IMR-90 (cell line): ENCODE results near the gene KCNN4. TPM values are rescaled to one million over a fixed set of nuclear protein-coding genes. Genes with fewer than 3 reads are reported as not detected.

Experiments used
- ATAC-seq: fragments of 200-7000 bp; cut with Tn5 transposase; 2 replicates; pipeline ENCODE4 v1.9.1; 2020; ENCODE audit warnings: low read depth, mild to moderate bottlenecking, moderate library complexity
- BruUV-seq: library from RNA; stranded (reverse); fragments of 400-500 nt; replicated peaks from 2 replicates; lab custom pipeline; 2021; lab: Mats Ljungman, UMichigan
- CTCF ChIA-PET: fragments of 300-600 bp; formaldehyde crosslinking; extraction: SDS; loops from one replicate; lab custom pipeline; 2021; ENCODE audit warnings: antibody characterized with exemption; lab: Yijun Ruan, JAX
- POLR2A ChIA-PET: fragments of 300-600 bp; sonication (Branson Sonifier 250); formaldehyde crosslinking; loops from one replicate; lab custom pipeline; 2022; ENCODE audit warnings: antibody characterized with exemption; ENCODE audit not compliant: unreplicated experiment; lab: Charles Lee
- DNase-seq: peaks from one replicate; pipeline ENCODE4 v3.0.0; 2013
- H2AFZ ChIP-seq: replicated peaks from 2 replicates; pipeline ENCODE3; 2013; ENCODE audit warnings: low read length, mild to moderate bottlenecking; ENCODE audit not compliant: poor library complexity
- H2AK5ac ChIP-seq: 2 replicates; pipeline ENCODE4 v1.6.1; 2013; ENCODE audit warnings: low read depth, low read length, inconsistent platforms
- H2AK9ac ChIP-seq: replicated peaks from 2 replicates; pipeline ENCODE3; 2013; ENCODE audit warnings: mild to moderate bottlenecking, low read depth, low read length, moderate library complexity; ENCODE audit not compliant: poor library complexity
- H2BK120ac ChIP-seq: 2 replicates; pipeline ENCODE4 v1.6.1; 2013; ENCODE audit warnings: low read depth, low read length, inconsistent platforms
- H2BK15ac ChIP-seq: 3 replicates; pipeline ENCODE4 v1.6.1; 2013; ENCODE audit warnings: low read depth, low read length, inconsistent platforms
- H2BK20ac ChIP-seq: 2 replicates; pipeline ENCODE4 v1.6.1; 2013; ENCODE audit warnings: low read depth, mild to moderate bottlenecking, inconsistent platforms, low read length, moderate library complexity
- H2BK5ac ChIP-seq: 2 replicates; pipeline ENCODE4 v1.6.1; 2013; ENCODE audit warnings: mild to moderate bottlenecking, low read depth, low read length, inconsistent platforms; ENCODE audit not compliant: poor library complexity, severe bottlenecking
- H3K14ac ChIP-seq: replicated peaks from 2 replicates; pipeline ENCODE4 v1.6.1; 2013; ENCODE audit warnings: low read depth, low read length, inconsistent platforms
- H3K18ac ChIP-seq: 2 replicates; pipeline ENCODE4 v1.6.1; 2013; ENCODE audit warnings: low read depth, low read length, control low read depth
- H3K23ac ChIP-seq: 2 replicates; pipeline ENCODE4 v1.6.1; 2013; ENCODE audit warnings: low read depth, low read length, inconsistent platforms
- H3K27ac ChIP-seq: 2 replicates; pipeline ENCODE4 v1.5.1; 2013; ENCODE audit warnings: mild to moderate bottlenecking, control low read depth, low read length; ENCODE audit not compliant: insufficient read depth
- H3K27me3 ChIP-seq: 2 replicates; pipeline ENCODE4 v1.6.1; 2013; ENCODE audit warnings: low read length; ENCODE audit not compliant: control insufficient read depth, insufficient read depth
- H3K36me3 ChIP-seq: 2 replicates; pipeline ENCODE4 v1.6.1; 2013; ENCODE audit warnings: low read length, mixed read lengths; ENCODE audit not compliant: control insufficient read depth, insufficient read depth
- H3K4ac ChIP-seq: 2 replicates; pipeline ENCODE4 v1.6.1; 2013; ENCODE audit warnings: low read depth, low read length, inconsistent platforms
- H3K4me1 ChIP-seq: 2 replicates; pipeline ENCODE4 v1.6.1; 2013; ENCODE audit warnings: low read length, mixed read lengths; ENCODE audit not compliant: control insufficient read depth, insufficient read depth
- H3K4me2 ChIP-seq: 2 replicates; pipeline ENCODE4 v1.6.1; 2013; ENCODE audit warnings: low read depth, mild to moderate bottlenecking, control low read depth, low read length, moderate library complexity
- H3K4me3 ChIP-seq: 2 replicates; pipeline ENCODE4 v1.5.1; 2013; ENCODE audit warnings: low read depth, mild to moderate bottlenecking, control low read depth, low read length, moderate library complexity; ENCODE audit not compliant: insufficient read depth
- H3K56ac ChIP-seq: 2 replicates; pipeline ENCODE4 v1.6.1; 2013; ENCODE audit warnings: low read length, inconsistent platforms; ENCODE audit not compliant: insufficient read depth; ENCODE audit errors: extremely low read depth
- H3K79me1 ChIP-seq, 2 experiments: 2 replicates each; pipeline ENCODE4 v1.6.1; 2013; ENCODE audit warnings: low read length in 2 of 2, inconsistent platforms in 1 of 2, low read depth in 1 of 2
- H3K9ac ChIP-seq: 2 replicates; pipeline ENCODE4 v1.6.1; 2013; ENCODE audit warnings: low read depth, low read length, control low read depth
- H3K9me1 ChIP-seq: 2 replicates; pipeline ENCODE4 v1.6.1; 2013; ENCODE audit warnings: low read length, inconsistent platforms; ENCODE audit not compliant: insufficient read depth
- H3K9me3 ChIP-seq: 2 replicates; pipeline ENCODE4 v1.6.1; 2013; ENCODE audit warnings: low read length; ENCODE audit not compliant: control insufficient read depth, insufficient read depth
- H4K20me1 ChIP-seq: 2 replicates; pipeline ENCODE4 v1.6.1; 2013; ENCODE audit warnings: low read length, inconsistent platforms; ENCODE audit not compliant: insufficient read depth
- H4K5ac ChIP-seq: 2 replicates; pipeline ENCODE4 v1.6.1; 2013; ENCODE audit warnings: mild to moderate bottlenecking, low read depth, low read length, control low read depth
- H4K8ac ChIP-seq, 2 experiments: 2 replicates each; pipeline ENCODE4 v1.6.1; 2013; ENCODE audit warnings: low read depth in 2 of 2, low read length in 2 of 2, control low read depth in 1 of 2, inconsistent platforms in 1 of 2
- H4K91ac ChIP-seq: 2 replicates; pipeline ENCODE4 v1.6.1; 2013; ENCODE audit warnings: low read depth, low read length, inconsistent platforms; ENCODE audit not compliant: insufficient read depth
- BHLHE40 ChIP-seq: fragments of 150-350 bp; IDR thresholded peaks from 2 replicates; pipeline ENCODE4 v1.6.1; 2016; ENCODE audit warnings: mild to moderate bottlenecking, low read depth, low read length
- CEBPB ChIP-seq: IDR thresholded peaks from 2 replicates; pipeline ENCODE4 v1.6.1; 2012; ENCODE audit warnings: low read depth, low read length, improper control_type of control experiment
- ELK1 ChIP-seq: fragments of 150-350 bp; IDR thresholded peaks from 2 replicates; pipeline ENCODE4 v1.6.1; 2016; ENCODE audit warnings: low read depth, mild to moderate bottlenecking, low read length, moderate library complexity, borderline replicate concordance
- MAZ ChIP-seq: IDR thresholded peaks from 2 replicates; pipeline ENCODE4 v1.6.1; 2012; ENCODE audit warnings: low read depth, mild to moderate bottlenecking, low read length, improper control_type of control experiment, moderate library complexity, borderline replicate concordance
- MXI1 ChIP-seq: IDR thresholded peaks from 2 replicates; pipeline ENCODE4 v1.6.1; 2012; ENCODE audit warnings: low read depth, mild to moderate bottlenecking, low read length, moderate library complexity, borderline replicate concordance
- NFE2L2 ChIP-seq: fragments of 150-350 bp; IDR thresholded peaks from 2 replicates; pipeline ENCODE4 v1.6.1; 2016; ENCODE audit warnings: low read depth, mild to moderate bottlenecking, low read length
- POLR2A ChIP-seq: IDR thresholded peaks from 2 replicates; pipeline ENCODE4 v1.6.1; 2012; ENCODE audit warnings: mild to moderate bottlenecking, low read depth, low read length
- RAD21 ChIP-seq: IDR thresholded peaks from 2 replicates; pipeline ENCODE4 v1.6.1; 2012; ENCODE audit warnings: low read length, improper control_type of control experiment
- RCOR1 ChIP-seq: IDR thresholded peaks from 2 replicates; pipeline ENCODE4 v1.6.1; 2012; ENCODE audit warnings: mild to moderate bottlenecking, low read length, improper control_type of control experiment; ENCODE audit not compliant: insufficient replicate concordance
- RFX5 ChIP-seq: IDR thresholded peaks from 2 replicates; pipeline ENCODE4 v1.8.0; 2012; ENCODE audit warnings: low read depth, mild to moderate bottlenecking, low read length, moderate library complexity
- SMC3 ChIP-seq: fragments of 150-350 bp; IDR thresholded peaks from 2 replicates; pipeline ENCODE4 v1.6.1; 2016; ENCODE audit warnings: low read depth, mild to moderate bottlenecking, antibody characterized with exemption, low read length, moderate library complexity
- USF2 ChIP-seq: fragments of 150-350 bp; IDR thresholded peaks from 2 replicates; pipeline ENCODE4 v1.6.1; 2017; ENCODE audit warnings: mild to moderate bottlenecking, antibody characterized with exemption, low read length, low read depth
- WGBS, 2 experiments: methylation state at CpG; one replicate each; pipeline versions ENCODE4 v1.1.5 to v1.1.7; 2013; ENCODE audit warnings: missing lambda C conversion rate in 2 of 2; ENCODE audit not compliant: insufficient read length in 1 of 2; ENCODE audit errors: extremely low coverage in 2 of 2; 5-methylcytosine and 5-hydroxymethylcytosine counted together
- dilution Hi-C: fragments of 300-500 bp; cut with HindIII; formaldehyde crosslinking; loops from one replicate; pipeline ENCODE4 v1.14.3; 2018; ENCODE audit warnings: low sequenced_read_pairs; ENCODE audit not compliant: unreplicated experiment
- in situ Hi-C: fragments of 300-500 bp; cut with MboI; formaldehyde crosslinking; loops from 3 replicates; pipeline ENCODE4 v1.14.3; 2019; ENCODE audit warnings: low sequenced_read_pairs, inconsistent platforms, mixed read lengths
- intact Hi-C: fragments of 100-400 bp; cut with micrococcal nuclease; formaldehyde crosslinking; loops from 2 replicates; pipeline ENCODE4 v1.10.0; 2022
- polyA plus RNA-seq, 3 experiments: library from polyadenylated mRNA; depleted of rRNA; stranded (reverse); fragments of >200 nt; gene quantifications; 2 replicates each; pipeline ENCODE4 v1.2.3, GENCODE V29; 2012; ENCODE audit warnings: low replicate concordance in 1 of 3
- total RNA-seq: library from RNA; depleted of rRNA; stranded (reverse); fragments of >200 nt; gene quantifications from 2 replicates; pipeline ENCODE4 v1.2.3, GENCODE V29; 2012
- TF ChIP-seq, protein P1 (sequence below): conservative IDR thresholded peaks from 2 replicates; pipeline ENCODE4 v1.5.1; 2012; ENCODE audit warnings: mild to moderate bottlenecking, low read depth, low read length, improper control_type of control experiment

Gene KCNN4
- total and polyA plus RNA-seq, 2 of the 4 experiments (the other 2 are of a cell fraction) = 0.54 to 0.99 TPM

DNA sequence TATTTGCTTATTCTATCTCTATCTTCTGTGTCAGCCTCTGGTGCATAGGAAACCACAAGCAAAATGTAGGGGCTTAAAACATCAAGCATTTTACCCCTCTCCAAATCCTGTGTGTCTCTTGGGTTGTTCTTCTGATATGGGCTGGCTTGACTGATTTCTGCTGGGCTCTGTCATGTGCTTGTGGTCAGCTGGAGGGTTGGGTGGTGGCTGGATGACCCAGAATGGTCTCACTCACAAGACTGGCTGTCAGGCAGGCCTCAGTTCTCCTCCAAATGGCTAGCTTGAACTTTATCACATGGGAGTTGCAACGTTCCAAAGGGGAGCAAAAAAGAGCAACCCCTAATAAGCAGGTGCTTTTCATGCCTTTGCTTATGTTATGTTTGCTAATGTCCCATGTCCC, 31.1 kb upstream of the KCNN4 start:
- Histone ChIP-seq H3K27ac (no peak overlapping the region), H3K9me3 (no peaks in the 10 kb centered on the region), H2BK5ac (no peak overlapping the region), H4K8ac (no peak overlapping the region), H4K20me1 (no peaks in the 10 kb centered on the region), H2AK5ac (no peak overlapping the region), H2BK120ac (no peak overlapping the region), H2BK15ac (no peak overlapping the region), H3K4me2 (no peak overlapping the region), H2AK9ac (no peak overlapping the region), H4K91ac (no peak overlapping the region), H3K4me3 (no peak overlapping the region), H3K56ac (no peak overlapping the region), H3K4ac (no peak overlapping the region), H3K4me1 (no peaks in the 10 kb centered on the region), H3K79me1 (no peaks in the 10 kb centered on the region), H2BK20ac (no peak overlapping the region), H3K9me1 (no peaks in the 10 kb centered on the region), H3K18ac (no peak overlapping the region), H2AFZ (no peak overlapping the region), H3K14ac (no peak overlapping the region), H3K23ac (no peak overlapping the region), H3K27me3 (peaks cover 9% of the 10 kb centered on the region), H3K9ac (no peak overlapping the region), H4K5ac (no peak overlapping the region), H3K36me3 (no peaks in the 10 kb centered on the region)
- WGBS, 2 experiments = no CpG with 5 or more reads among the region's 1 CpG
- intact Hi-C loops = no loop called here
- dilution Hi-C loops = no loop called here
- no TSS peak for BruUV-seq
- DNase-seq (no peak), ATAC-seq (no peak)
- TF ChIP-seq RAD21 (no peak), CEBPB (no peak), RCOR1 (no peak), RFX5 (no peak), BHLHE40 (no peak), ELK1 (no peak), NFE2L2 (no peak), MAZ (no peak), MXI1 (no peak), POLR2A (no peak), SMC3 (no peak), USF2 (no peak)
- TF ChIP-seq, protein P1, sequence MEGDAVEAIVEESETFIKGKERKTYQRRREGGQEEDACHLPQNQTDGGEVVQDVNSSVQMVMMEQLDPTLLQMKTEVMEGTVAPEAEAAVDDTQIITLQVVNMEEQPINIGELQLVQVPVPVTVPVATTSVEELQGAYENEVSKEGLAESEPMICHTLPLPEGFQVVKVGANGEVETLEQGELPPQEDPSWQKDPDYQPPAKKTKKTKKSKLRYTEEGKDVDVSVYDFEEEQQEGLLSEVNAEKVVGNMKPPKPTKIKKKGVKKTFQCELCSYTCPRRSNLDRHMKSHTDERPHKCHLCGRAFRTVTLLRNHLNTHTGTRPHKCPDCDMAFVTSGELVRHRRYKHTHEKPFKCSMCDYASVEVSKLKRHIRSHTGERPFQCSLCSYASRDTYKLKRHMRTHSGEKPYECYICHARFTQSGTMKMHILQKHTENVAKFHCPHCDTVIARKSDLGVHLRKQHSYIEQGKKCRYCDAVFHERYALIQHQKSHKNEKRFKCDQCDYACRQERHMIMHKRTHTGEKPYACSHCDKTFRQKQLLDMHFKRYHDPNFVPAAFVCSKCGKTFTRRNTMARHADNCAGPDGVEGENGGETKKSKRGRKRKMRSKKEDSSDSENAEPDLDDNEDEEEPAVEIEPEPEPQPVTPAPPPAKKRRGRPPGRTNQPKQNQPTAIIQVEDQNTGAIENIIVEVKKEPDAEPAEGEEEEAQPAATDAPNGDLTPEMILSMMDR = no peak
- in situ Hi-C loops = no loop called here
- ChIA-PET CTCF (no interaction called here), POLR2A (no interaction called here)
